Choroid plexus epithelial cell (primary cell): ENCODE results near the gene TDRD9.

Source experiments
- DNase-seq: peaks from one replicate; pipeline ENCODE4 v3.0.0-alpha.2; 2010; ENCODE audit warnings: low read depth
- H3K4me3 ChIP-seq: 2 replicates; pipeline ENCODE4 v1.5.1; 2011; ENCODE audit warnings: low read depth, mild to moderate bottlenecking, control low read depth, low read length, moderate library complexity
- CTCF ChIP-seq: conservative IDR thresholded peaks from 2 replicates; pipeline ENCODE4 v1.5.1; 2011; ENCODE audit warnings: low read depth, mild to moderate bottlenecking, control low read depth, inconsistent platforms, low read length, moderate library complexity

TDRD9 gene

DNA sequence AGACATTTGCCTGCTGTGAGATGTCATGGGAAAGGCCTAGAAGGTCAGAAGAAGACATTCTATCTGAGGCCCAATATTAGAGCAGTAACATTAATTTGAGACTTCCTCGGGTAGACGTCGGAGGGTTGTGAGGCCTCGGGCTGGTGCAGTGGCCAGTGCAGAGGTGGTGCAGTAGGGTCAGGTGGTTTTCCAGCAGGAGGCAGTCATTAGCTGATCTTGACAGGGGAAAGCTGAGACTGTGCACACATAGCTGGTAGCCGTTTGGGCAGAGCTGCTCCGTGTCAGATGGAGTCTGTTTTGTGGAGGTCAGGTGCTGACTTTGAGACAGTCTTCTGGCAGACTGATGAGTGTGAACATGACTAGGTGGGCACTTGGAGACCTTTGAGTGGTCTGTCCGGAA lies 91.5 kb downstream of the TDRD9 start:
- TF ChIP-seq CTCF: no peak
- DNase-seq: no peak
- H3K4me3 ChIP-seq: no peak overlapping the region

- DNase-seq: no peak
- TF ChIP-seq CTCF: no peak
These were observed 92.2 kb downstream of the TDRD9 start for GRCh38 chr14:104020471-104020870.

GRCh38 chr14:104023325-104024055 lies 95.2 kb downstream of the TDRD9 start:
- DNase-seq: no peak

More at GRCh38 chr14:104020471-104020870, 92.2 kb downstream of the TDRD9 start:
- no peak overlapping the region for H3K4me3 ChIP-seq

GRCh38 chr14:104025534-104025933 lies 97.3 kb downstream of the TDRD9 start:
- DNase-seq: no peak
- no peak for TF ChIP-seq CTCF
- H3K4me3 ChIP-seq: no peak overlapping the region

More at GRCh38 chr14:104023325-104024055, 95.2 kb downstream of the TDRD9 start:
- TF ChIP-seq CTCF: no peak
- no peak overlapping the region for H3K4me3 ChIP-seq

DNA sequence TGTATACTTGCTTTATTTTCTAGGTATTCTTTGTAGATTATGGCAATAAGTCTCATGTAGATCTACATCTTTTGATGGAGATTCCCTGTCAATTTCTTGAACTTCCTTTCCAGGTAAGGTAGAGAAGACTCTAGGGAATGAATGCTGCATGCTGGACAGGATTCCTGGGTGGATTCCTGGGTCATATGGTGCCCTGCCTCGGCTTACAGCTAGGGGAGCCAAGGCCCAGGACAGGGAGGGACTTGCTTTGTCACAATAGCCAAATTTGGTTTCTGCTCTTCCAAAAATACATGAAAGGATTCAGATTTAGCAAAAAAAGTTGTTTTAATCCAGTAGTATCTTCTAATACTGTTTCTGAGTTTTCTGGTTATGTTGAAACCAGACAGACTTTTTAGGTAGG lies 97.8 kb downstream of the TDRD9 start:
- TF ChIP-seq CTCF: peak; percentile 11
- no peak overlapping the region for H3K4me3 ChIP-seq
- no peak for DNase-seq

- no peak for TF ChIP-seq CTCF
- no peak overlapping the region for H3K4me3 ChIP-seq
- no peak for DNase-seq
These were observed 102.7 kb downstream of the TDRD9 start for GRCh38 chr14:104030958-104031357.

DNA sequence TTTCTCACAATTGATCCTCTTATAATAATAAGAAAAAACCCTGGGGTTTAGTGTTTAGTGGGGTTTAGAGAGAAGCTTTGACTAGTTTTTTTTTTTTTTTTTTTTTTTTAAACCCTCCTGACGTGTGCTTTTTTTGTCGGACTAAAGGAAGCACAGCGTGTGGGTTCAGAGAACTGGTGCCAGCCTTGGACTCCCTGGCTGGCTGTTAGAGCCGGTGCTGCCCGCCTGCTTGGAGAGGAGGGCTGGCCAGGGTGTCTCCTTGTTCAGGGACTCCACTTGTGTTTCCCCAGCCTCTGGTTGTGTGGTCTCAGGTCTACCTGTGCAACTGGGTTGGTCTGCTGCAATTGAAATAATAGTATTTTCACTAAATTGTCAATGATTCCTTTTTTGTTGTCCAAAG lies 103.1 kb downstream of the TDRD9 start:
- no peak for DNase-seq
- no peak overlapping the region for H3K4me3 ChIP-seq
- TF ChIP-seq CTCF: no peak
